HEK293 (cell line): Measurements from ENCODE around the gene ARHGAP23.

Experiments
- CTCF ChIA-PET: fragments of 350-600 bp; formaldehyde crosslinking; extraction: SDS; loops from one replicate; lab custom pipeline; 2021; ENCODE audit warnings: antibody characterized with exemption; lab: Yijun Ruan, JAX
- POLR2A ChIA-PET: fragments of 300-600 bp; formaldehyde crosslinking; extraction: SDS; loops from one replicate; lab custom pipeline; 2020; ENCODE audit warnings: antibody characterized with exemption, inconsistent platforms; lab: Yijun Ruan, JAX
- H3K27ac ChIP-seq: fragments of 200-500 bp; sonication (Bioruptor generic); 2 replicates; pipeline ENCODE4 v1.5.1; 2014; ENCODE audit warnings: low read depth, low read length, control low read depth, inconsistent platforms; ENCODE audit errors: extremely low read depth
- H3K36me3 ChIP-seq, 2 experiments: fragments of 200-500 bp in 1 of 2; sonication (Bioruptor generic) in 1 of 2; 1 replicate in 1 of 2; 2 replicates in 1 of 2; pipeline ENCODE4 v1.5.1; 2014 to 2017; ENCODE audit warnings: inconsistent platforms in 2 of 2, low read length in 2 of 2; ENCODE audit not compliant: control insufficient read depth in 2 of 2, insufficient read depth in 1 of 2
- H3K4me1 ChIP-seq: fragments of 200-500 bp; sonication (Bioruptor generic); 2 replicates; pipeline ENCODE4 v1.5.1; 2014; ENCODE audit warnings: mild to moderate bottlenecking, low read length, inconsistent platforms; ENCODE audit not compliant: control insufficient read depth, insufficient read depth
- H3K4me3 ChIP-seq: 2 replicates; pipeline ENCODE4 v1.5.1; 2011; ENCODE audit warnings: low read depth, mild to moderate bottlenecking, control low read depth, low read length, moderate library complexity
- H3K9me3 ChIP-seq: fragments of 200-500 bp; sonication (Bioruptor generic); 2 replicates; pipeline ENCODE4 v1.5.1; 2014; ENCODE audit warnings: low read depth, low read length, inconsistent platforms; ENCODE audit not compliant: control insufficient read depth, insufficient read depth
- ATF2 ChIP-seq: fragments of 450-650 bp; formaldehyde crosslinking; IDR thresholded peaks from 2 replicates; pipeline ENCODE4 v1.5.1; 2016; ENCODE audit warnings: missing biosample characterization, missing genetic modification characterization, low read depth
- GLIS1 ChIP-seq: fragments of 450-650 bp; formaldehyde crosslinking; IDR thresholded peaks from 2 replicates; pipeline ENCODE4 v1.5.1; 2016; ENCODE audit warnings: missing biosample characterization, missing genetic modification characterization
- MZF1 ChIP-seq: fragments of 450-650 bp; formaldehyde crosslinking; IDR thresholded peaks from 2 replicates; pipeline ENCODE4 v1.5.1; 2017; ENCODE audit warnings: missing biosample characterization, missing genetic modification characterization, borderline replicate concordance
- PRDM4 ChIP-seq: fragments of 450-650 bp; formaldehyde crosslinking; IDR thresholded peaks from 2 replicates; pipeline ENCODE4 v1.5.1; 2017; ENCODE audit warnings: missing biosample characterization, missing genetic modification characterization
- YY1 ChIP-seq: fragments of 450-650 bp; formaldehyde crosslinking; IDR thresholded peaks from 2 replicates; pipeline ENCODE4 v1.5.1; 2018; ENCODE audit warnings: missing biosample characterization, missing genetic modification characterization
- ZBTB20 ChIP-seq: fragments of 450-650 bp; formaldehyde crosslinking; IDR thresholded peaks from 2 replicates; pipeline ENCODE4 v1.5.1; 2016; ENCODE audit warnings: missing biosample characterization, missing genetic modification characterization
- ZFP41 ChIP-seq: fragments of 450-650 bp; formaldehyde crosslinking; IDR thresholded peaks from 2 replicates; pipeline ENCODE4 v1.5.1; 2016; ENCODE audit warnings: missing biosample characterization, missing genetic modification characterization, borderline replicate concordance
- ZNF140 ChIP-seq: fragments of 450-650 bp; formaldehyde crosslinking; IDR thresholded peaks from 2 replicates; pipeline ENCODE4 v1.5.1; 2016; ENCODE audit warnings: missing biosample characterization, missing genetic modification characterization
- ZNF280C ChIP-seq: fragments of 450-650 bp; formaldehyde crosslinking; IDR thresholded peaks from 2 replicates; pipeline ENCODE4 v1.5.1; 2016; ENCODE audit warnings: missing biosample characterization, missing genetic modification characterization
- ZNF350 ChIP-seq: fragments of 450-650 bp; formaldehyde crosslinking; IDR thresholded peaks from 2 replicates; pipeline ENCODE4 v1.5.0; 2017; ENCODE audit warnings: missing biosample characterization, mild to moderate bottlenecking, missing genetic modification characterization
- ZNF362 ChIP-seq: fragments of 450-650 bp; formaldehyde crosslinking; IDR thresholded peaks from 2 replicates; pipeline ENCODE4 v1.5.1; 2016; ENCODE audit warnings: missing biosample characterization, missing genetic modification characterization
- ZNF398 ChIP-seq: fragments of 450-650 bp; formaldehyde crosslinking; IDR thresholded peaks from 2 replicates; pipeline ENCODE4 v1.5.1; 2017; ENCODE audit warnings: missing biosample characterization, missing genetic modification characterization
- ZNF426 ChIP-seq: fragments of 450-650 bp; formaldehyde crosslinking; IDR thresholded peaks from 2 replicates; pipeline ENCODE4 v1.5.1; 2017; ENCODE audit warnings: missing biosample characterization, missing genetic modification characterization, mild to moderate bottlenecking, inconsistent platforms, moderate library complexity
- ZNF518A ChIP-seq: fragments of 450-650 bp; formaldehyde crosslinking; conservative IDR thresholded peaks from 2 replicates; pipeline ENCODE4 v1.5.1; 2016; ENCODE audit warnings: low read depth, missing biosample characterization, missing genetic modification characterization
- ZNF529 ChIP-seq: fragments of 450-650 bp; formaldehyde crosslinking; IDR thresholded peaks from 2 replicates; pipeline ENCODE4 v1.5.1; 2017; ENCODE audit warnings: missing genetic modification characterization, missing biosample characterization; ENCODE audit not compliant: insufficient replicate concordance
- ZNF555 ChIP-seq: fragments of 450-650 bp; formaldehyde crosslinking; conservative IDR thresholded peaks from 2 replicates; pipeline ENCODE4 v1.5.1; 2017; ENCODE audit warnings: missing biosample characterization, mild to moderate bottlenecking, missing genetic modification characterization, inconsistent platforms
- ZNF558 ChIP-seq: fragments of 450-650 bp; formaldehyde crosslinking; IDR thresholded peaks from 2 replicates; pipeline ENCODE4 v1.5.1; 2016; ENCODE audit warnings: missing biosample characterization, missing genetic modification characterization
- ZNF571 ChIP-seq: fragments of 450-650 bp; formaldehyde crosslinking; IDR thresholded peaks from 2 replicates; pipeline ENCODE4 v1.5.0; 2017; ENCODE audit warnings: missing biosample characterization, missing genetic modification characterization
- ZNF843 ChIP-seq: fragments of 450-650 bp; formaldehyde crosslinking; IDR thresholded peaks from 2 replicates; pipeline ENCODE4 v1.5.1; 2016; ENCODE audit warnings: missing biosample characterization, missing genetic modification characterization

ARHGAP23 gene

GRCh38 chr17:38539386-38539785 lies 111.1 kb downstream of the ARHGAP23 start:
- ChIA-PET CTCF (interaction anchor here (0.6 to 6.0 kb wide), 5 partner anchors 15 to 124 kb away, joined by 3 to 36 read pairs (median 3); no protein-coding TSS in a partner anchor), POLR2A (no interaction called here)
- Histone ChIP-seq H3K36me3 (no peaks in the 10 kb centered on the region; a peak in 1 of 3 replicates), H3K4me1 (no peaks in the 10 kb centered on the region), H3K27ac (no peak overlapping the region), H3K9me3 (no peaks in the 10 kb centered on the region), H3K4me3 (no peak overlapping the region)
- TF ChIP-seq MZF1 (tag by site-specific recombination) (no peak), ZNF426 (tag by site-specific recombination) (no peak), YY1 (tag by site-specific recombination) (no peak), PRDM4 (tag by site-specific recombination) (no peak), ZNF362 (tag by site-specific recombination) (no peak), ZFP41 (tag by site-specific recombination) (no peak)

GRCh38 chr17:38540514-38541045 lies 112.3 kb downstream of the ARHGAP23 start:
- no peaks in the 10 kb centered on the region for H3K9me3 ChIP-seq
- ChIA-PET CTCF (interaction anchor here (0.7 to 1.1 kb wide), 4 partner anchors 14 to 127 kb away, joined by 3 to 5 read pairs (median 3); no protein-coding TSS in a partner anchor), POLR2A (interaction anchor here (0.9 kb wide), 1 partner anchor 209 kb away, joined by 3 read pairs; no protein-coding TSS in a partner anchor)
- no peak overlapping the region for H3K27ac ChIP-seq
- H3K36me3 ChIP-seq: no peaks in the 10 kb centered on the region; a peak in 1 of 3 replicates
- H3K4me1 ChIP-seq: no peaks in the 10 kb centered on the region
- no peak overlapping the region for H3K4me3 ChIP-seq
- TF ChIP-seq ZNF555 (tag by site-specific recombination): no peak
- TF ChIP-seq ZNF518A (tag by site-specific recombination): no peak
- TF ChIP-seq ZNF350 (tag by site-specific recombination): no peak
- TF ChIP-seq ZBTB20 (tag by site-specific recombination): no peak
- TF ChIP-seq ZNF558: no peak
- TF ChIP-seq GLIS1: no peak
- no peak for TF ChIP-seq ZNF140
- no peak for TF ChIP-seq ATF2 (tag by site-specific recombination)
- no peak for TF ChIP-seq ZNF398 (tag by site-specific recombination)
- TF ChIP-seq ZNF529 (tag by site-specific recombination): no peak
- TF ChIP-seq ZNF843 (tag by site-specific recombination): no peak
- TF ChIP-seq ZNF280C (tag by site-specific recombination): no peak
- TF ChIP-seq ZNF571 (tag by site-specific recombination): no peak
